Stimulated activated naive CD8-positive, alpha-beta T cell treated with anti-CD3 and anti-CD28 coated beads, Interleukin-15, amount 100 ng/mL, for 72 hours (primary cell): Measurements from ENCODE around the gene CWF19L2.

Source experiments
- ATAC-seq: fragments of 150-1000 bp; cut with Tn5 transposase; 2 replicates; pipeline ENCODE4 v1.10.0; 2021; ENCODE audit warnings: mild to moderate bottlenecking, moderate library complexity
- DNase-seq, 2 donors: peaks; one replicate each; pipeline ENCODE4 v3.0.0; 2021 to 2022
- H3K27ac Mint-ChIP-seq, 2 donors: one replicate each; pipeline ENCODE4 v1.8.0; 2022; ENCODE audit warnings: mild to moderate bottlenecking in 2 of 2, mixed read lengths in 2 of 2, moderate library complexity in 2 of 2
- H3K27me3 Mint-ChIP-seq: one replicate; pipeline ENCODE4 v1.8.0; 2022; ENCODE audit warnings: mixed read lengths
- H3K4me1 Mint-ChIP-seq: one replicate; pipeline ENCODE4 v1.8.0; 2022; ENCODE audit warnings: mild to moderate bottlenecking, mixed read lengths
- H3K4me3 Mint-ChIP-seq, 2 donors: one replicate each; pipeline ENCODE4 v1.8.0; 2022; ENCODE audit warnings: mild to moderate bottlenecking in 2 of 2, mixed read lengths in 2 of 2, moderate library complexity in 1 of 2
- H3K9me3 Mint-ChIP-seq, 2 donors: one replicate each; pipeline ENCODE4 v1.8.0; 2022; ENCODE audit warnings: mixed read lengths in 2 of 2

Gene CWF19L2

GRCh38 chr11:107282195-107282594, 175.4 kb downstream of the CWF19L2 start:
- no peak overlapping the region for H3K4me3 Mint-ChIP-seq
- no peaks in the 10 kb centered on the region for H3K27me3 Mint-ChIP-seq
- H3K9me3 Mint-ChIP-seq: peaks cover 14 to 29% of the 10 kb centered on the region in 2 donors
- H3K27ac Mint-ChIP-seq: no peak overlapping the region
- H3K4me1 Mint-ChIP-seq: no peaks in the 10 kb centered on the region
- no peak for DNase-seq
- ATAC-seq: no peak
